OCI-LY7 (cell line): ENCODE results near the gene TSPAN13. TPM values are rescaled to one million over a fixed set of nuclear protein-coding genes. Genes with fewer than 3 reads are reported as not detected.

Experiments
- BruUV-seq: library from RNA; stranded (reverse); fragments of 400-500 nt; replicated peaks from 2 replicates; lab custom pipeline; 2021; lab: Mats Ljungman, UMichigan
- CTCF ChIA-PET: fragments of 300-600 bp; sonication (Branson Sonifier 250); formaldehyde crosslinking; loops from one replicate; lab custom pipeline; 2022; ENCODE audit warnings: antibody characterized with exemption; ENCODE audit not compliant: unreplicated experiment; lab: Charles Lee
- POLR2A ChIA-PET: fragments of 300-600 bp; sonication (Branson Sonifier 250); formaldehyde crosslinking; loops from one replicate; lab custom pipeline; 2022; ENCODE audit warnings: antibody characterized with exemption; lab: Charles Lee
- DNase-seq: peaks from one replicate; pipeline ENCODE4 v3.0.0-alpha.2; 2015; ENCODE audit warnings: low spot score
- H2AFZ ChIP-seq: fragments of 200-600 bp; sonication (generic), shearing (Covaris generic); 2 replicates; pipeline ENCODE4 v1.6.1; 2014; ENCODE audit warnings: mild to moderate bottlenecking, antibody characterized with exemption, low read length, moderate library complexity
- H3K27ac ChIP-seq: fragments of 200-600 bp; sonication (generic); 2 replicates; pipeline ENCODE4 v1.5.1; 2014; ENCODE audit warnings: mixed run types, low read depth, mild to moderate bottlenecking, moderate library complexity, low read length, inconsistent platforms; ENCODE audit not compliant: poor library complexity, severe bottlenecking
- H3K36me3 ChIP-seq: fragments of 200-600 bp; sonication (generic); 2 replicates; pipeline ENCODE4 v1.6.1; 2014; ENCODE audit warnings: mild to moderate bottlenecking, antibody characterized with exemption, low read length, moderate library complexity, mixed read lengths; ENCODE audit not compliant: insufficient read depth
- H3K4me1 ChIP-seq: fragments of 200-600 bp; sonication (generic); 2 replicates; pipeline ENCODE4 v1.5.1; 2014; ENCODE audit warnings: mild to moderate bottlenecking, low read length; ENCODE audit not compliant: insufficient read depth, poor library complexity, severe bottlenecking
- H3K4me2 ChIP-seq: fragments of 200-600 bp; sonication (generic); 2 replicates; pipeline ENCODE4 v1.6.1; 2014; ENCODE audit warnings: mild to moderate bottlenecking, low read length
- H3K4me3 ChIP-seq: fragments of 200-600 bp; sonication (generic); 2 replicates; pipeline ENCODE4 v1.5.1; 2014; ENCODE audit warnings: mild to moderate bottlenecking, low read depth, low read length; ENCODE audit not compliant: poor library complexity, severe bottlenecking
- H3K79me2 ChIP-seq: fragments of 200-600 bp; sonication (generic); 2 replicates; pipeline ENCODE4 v1.6.1; 2016; ENCODE audit warnings: low read depth, mild to moderate bottlenecking, low read length, moderate library complexity, mixed read lengths; ENCODE audit not compliant: insufficient read depth
- H3K9me2 ChIP-seq: fragments of 200-600 bp; sonication (generic); 2 replicates; pipeline ENCODE4 v1.6.1; 2016; ENCODE audit warnings: mild to moderate bottlenecking, low read length, mixed read lengths; ENCODE audit not compliant: insufficient read depth
- H3K9me3 ChIP-seq: fragments of 200-600 bp; sonication (generic); 2 replicates; pipeline ENCODE4 v1.6.1; 2014; ENCODE audit warnings: mild to moderate bottlenecking, mixed run types, low read length, mixed read lengths
- H4K20me1 ChIP-seq: fragments of 200-600 bp; sonication (generic); 2 replicates; pipeline ENCODE4 v1.6.1; 2014; ENCODE audit warnings: mild to moderate bottlenecking, antibody characterized with exemption, low read length, moderate library complexity, mixed read lengths; ENCODE audit not compliant: insufficient read depth
- CTCF ChIP-seq: fragments of 200-600 bp; sonication (generic); conservative IDR thresholded peaks from 2 replicates; pipeline ENCODE4 v1.5.1; 2014; ENCODE audit warnings: mild to moderate bottlenecking, antibody characterized with exemption, low read length, moderate library complexity, mixed read lengths
- EZH2phosphoT487 ChIP-seq: fragments of 200-600 bp; sonication (generic); IDR thresholded peaks from 2 replicates; pipeline ENCODE4 v1.6.1; 2018; ENCODE audit warnings: low read depth, borderline replicate concordance, mild to moderate bottlenecking, mixed run types, antibody characterized with exemption, low read length, moderate library complexity, mixed read lengths
- intact Hi-C: fragments of 100-400 bp; cut with micrococcal nuclease; formaldehyde crosslinking; loops from one replicate; pipeline ENCODE4 v1.10.0; 2022; ENCODE audit not compliant: unreplicated experiment
- total RNA-seq, 2 experiments: library from RNA; depleted of rRNA in 1 of 2; stranded (reverse); fragments of >200 nt in 1 of 2; shearing (Covaris generic) in 1 of 2; gene quantifications; 2 replicates each; pipeline ENCODE4 v1.2.3, GENCODE V29; 2014 to 2022

Gene TSPAN13
- total RNA-seq, 2 experiments from 2014 or later = 5.0 to 12.2 TPM

GRCh38 chr7:16734148-16734726, 19.3 kb upstream of the TSPAN13 start:
- no TSS peak for BruUV-seq
- DNase-seq = no peak
- Histone ChIP-seq H2AFZ (no peak overlapping the region), H3K4me3 (no peak overlapping the region), H3K36me3 (no peaks in the 10 kb centered on the region), H3K9me3 (no peaks in the 10 kb centered on the region), H3K4me2 (no peak overlapping the region), H3K79me2 (no peaks in the 10 kb centered on the region), H3K27ac (no peak overlapping the region), H4K20me1 (no peaks in the 10 kb centered on the region), H3K9me2 (no peaks in the 10 kb centered on the region), H3K4me1 (no peaks in the 10 kb centered on the region)
- ChIA-PET POLR2A (no interaction called here), CTCF (no interaction called here)
- TF ChIP-seq EZH2phosphoT487 (no peak), CTCF (no peak)
- intact Hi-C loops = no loop called here

- H3K9me3 ChIP-seq = no peaks in the 10 kb centered on the region
- H3K27ac ChIP-seq = no peak overlapping the region
- no peak overlapping the region for H3K4me3 ChIP-seq
- CTCF ChIA-PET = no interaction called here
- intact Hi-C loops = no loop called here
- BruUV-seq = no TSS peak
- no peak overlapping the region for H2AFZ ChIP-seq
- H4K20me1 ChIP-seq = no peaks in the 10 kb centered on the region
- TF ChIP-seq CTCF (no peak), EZH2phosphoT487 (no peak)
- no peaks in the 10 kb centered on the region for H3K4me1 ChIP-seq
- POLR2A ChIA-PET = no interaction called here
- H3K9me2 ChIP-seq = no peaks in the 10 kb centered on the region
- no peak overlapping the region for H3K4me2 ChIP-seq
- no peak for DNase-seq
- H3K36me3 ChIP-seq = no peaks in the 10 kb centered on the region
- no peaks in the 10 kb centered on the region for H3K79me2 ChIP-seq
These were observed 18.5 kb upstream of the TSPAN13 start for GRCh38 chr7:16735020-16735419.

GRCh38 chr7:16738011-16738688, 15.4 kb upstream of the TSPAN13 start:
- POLR2A ChIA-PET = no interaction called here
- no peaks in the 10 kb centered on the region for H3K9me2 ChIP-seq

More at GRCh38 chr7:16738011-16738688, 15.4 kb upstream of the TSPAN13 start:
- H3K4me1 ChIP-seq = no peaks in the 10 kb centered on the region
- no peaks in the 10 kb centered on the region for H3K36me3 ChIP-seq
- H2AFZ ChIP-seq = no peak overlapping the region
- CTCF ChIA-PET = no interaction called here
- H3K27ac ChIP-seq = no peak overlapping the region
- no peaks in the 10 kb centered on the region for H3K9me3 ChIP-seq
- no TSS peak for BruUV-seq
- H3K4me3 ChIP-seq = no peak overlapping the region
- intact Hi-C loops = no loop called here
- TF ChIP-seq EZH2phosphoT487 (no peak), CTCF (no peak)
- no peaks in the 10 kb centered on the region for H4K20me1 ChIP-seq
- no peaks in the 10 kb centered on the region for H3K79me2 ChIP-seq
- DNase-seq = no peak
- H3K4me2 ChIP-seq = no peak overlapping the region
